Activated CD4-positive, alpha-beta T cell treated with anti-CD3 and anti-CD28 coated beads for 24 hours (primary cell): ENCODE measurements around the gene SMOC2.

Source experiments
- DNase-seq, 2 donors: peaks; one replicate each; pipeline ENCODE4 v3.0.0-alpha.2; 2020; ENCODE audit warnings: low read depth in 2 of 2

Gene SMOC2

GRCh38 chr6:168574075-168574698 is 133.2 kb downstream of the SMOC2 start:
- no peak for DNase-seq

- DNase-seq: no peak
Measured at GRCh38 chr6:168574699-168575195, 133.8 kb downstream of the SMOC2 start.

GRCh38 chr6:168575346-168576098 is 134.5 kb downstream of the SMOC2 start:
- no peak for DNase-seq

GRCh38 chr6:168576388-168576787 is 135.4 kb downstream of the SMOC2 start:
- no peak for DNase-seq

DNA sequence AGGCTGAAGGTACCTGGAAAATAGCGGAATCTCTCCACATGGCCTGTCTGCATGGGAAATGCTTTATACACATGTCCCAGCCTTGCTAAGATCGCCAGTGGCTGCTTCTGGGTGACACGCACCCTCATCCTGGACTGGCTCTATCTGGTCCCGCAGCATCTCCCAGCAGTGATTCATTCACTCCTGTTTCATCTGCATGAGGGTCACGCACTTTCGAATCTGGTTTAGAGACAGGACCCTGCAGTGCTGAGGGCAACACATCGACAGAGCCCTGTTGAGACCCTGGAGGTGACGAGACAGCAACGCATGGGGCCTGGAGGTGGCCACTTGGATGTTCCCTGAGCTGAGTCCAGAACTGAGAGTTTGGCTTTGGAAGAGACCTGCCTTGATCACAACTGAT is 136.5 kb downstream of the SMOC2 start:
- DNase-seq: no peak

GRCh38 chr6:168578036-168578435 is 137.1 kb downstream of the SMOC2 start:
- DNase-seq: no peak

GRCh38 chr6:168581236-168581635 is 140.3 kb downstream of the SMOC2 start:
- no peak for DNase-seq

GRCh38 chr6:168581706-168582105 is 140.7 kb downstream of the SMOC2 start:
- no peak for DNase-seq

- DNase-seq: no peak
Measured at GRCh38 chr6:168582571-168582981, 141.6 kb downstream of the SMOC2 start.

- no peak for DNase-seq
Measured at GRCh38 chr6:168583126-168583525, 142.1 kb downstream of the SMOC2 start.

- no peak for DNase-seq
Measured at GRCh38 chr6:168583821-168584220, 142.8 kb downstream of the SMOC2 start.

GRCh38 chr6:168584249-168584648 is 143.3 kb downstream of the SMOC2 start:
- DNase-seq: no peak

DNA sequence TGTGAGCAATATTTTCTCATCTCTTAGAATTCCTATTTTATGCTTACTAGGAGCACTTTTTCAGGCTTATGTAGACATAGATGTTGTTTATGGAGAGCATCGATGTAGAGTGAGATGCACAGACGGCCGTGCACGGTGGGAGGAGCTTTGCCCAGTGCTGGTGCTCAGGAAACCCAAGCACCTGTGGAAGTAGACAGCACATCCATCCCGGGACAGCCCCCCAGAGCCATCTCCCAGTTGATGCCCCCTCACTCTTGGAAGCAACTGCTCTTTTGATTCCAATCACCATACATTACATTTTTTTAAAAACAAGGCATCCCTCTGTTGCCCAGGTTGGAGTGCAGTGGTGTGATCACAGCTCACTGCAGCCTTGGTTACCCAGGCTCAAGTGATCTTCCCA is 143.7 kb downstream of the SMOC2 start:
- DNase-seq: no peak

- DNase-seq: no peak
Measured at GRCh38 chr6:168585441-168585840, 144.5 kb downstream of the SMOC2 start.

DNA sequence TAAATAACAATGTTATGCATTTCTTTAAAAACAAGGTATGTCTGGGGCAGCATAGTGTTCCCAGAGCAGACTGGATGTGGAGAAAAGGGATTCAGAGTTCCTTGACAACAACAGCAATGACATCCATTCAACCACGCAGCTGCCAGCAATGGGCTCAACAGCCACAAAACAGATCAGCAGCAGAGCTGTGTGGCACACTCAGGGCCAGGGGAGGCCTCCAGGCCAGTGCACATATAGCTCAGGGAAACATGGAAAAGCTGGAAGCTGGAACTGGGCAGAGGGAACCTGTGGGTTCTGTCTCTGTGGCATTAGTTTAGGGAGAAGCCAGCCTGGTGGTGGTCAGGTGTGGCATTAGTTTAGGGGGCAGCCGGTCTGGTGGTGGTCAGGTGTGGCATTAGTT is 148.3 kb downstream of the SMOC2 start:
- no peak for DNase-seq

DNA sequence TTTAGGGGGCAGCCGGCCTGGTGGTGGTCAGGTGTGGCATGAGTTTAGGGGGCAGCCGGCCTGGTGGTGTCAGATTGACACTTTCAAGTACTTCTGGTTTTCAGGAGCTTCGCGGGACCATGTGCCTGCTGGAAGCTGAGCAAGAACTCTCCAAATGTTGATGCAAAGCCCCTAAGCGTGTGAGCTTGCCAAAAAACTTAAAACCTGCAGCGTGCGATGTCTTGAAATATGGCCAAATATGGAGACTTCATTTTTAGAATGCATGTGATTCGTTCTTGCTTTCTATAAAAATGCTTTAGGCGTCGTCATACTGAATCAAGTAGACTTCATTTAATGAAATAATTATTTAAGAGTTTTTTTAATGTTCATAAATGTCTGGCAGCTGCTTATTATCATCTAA is 149.4 kb downstream of the SMOC2 start:
- no peak for DNase-seq

DNA sequence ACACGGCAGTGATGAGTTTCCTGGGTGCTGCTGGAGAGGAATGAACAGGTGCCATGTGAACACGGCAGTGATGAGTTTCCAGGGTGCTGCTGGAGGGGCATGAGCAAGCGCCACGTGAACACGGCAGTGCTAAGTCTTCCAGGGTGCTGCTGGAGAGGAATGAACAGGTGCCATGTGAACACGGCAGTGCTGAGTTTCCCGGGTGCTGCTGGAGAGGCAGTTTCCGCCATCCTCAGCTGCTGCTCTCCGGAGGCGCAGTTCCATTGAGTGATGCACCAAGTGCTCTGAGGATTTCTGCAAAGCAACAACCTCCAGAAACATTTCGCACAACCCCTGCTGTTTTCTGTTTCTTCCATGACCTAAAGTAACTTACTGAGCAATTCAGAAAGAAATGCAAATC is 155.4 kb downstream of the SMOC2 start:
- no peak for DNase-seq

GRCh38 chr6:168597471-168597875 is 156.5 kb downstream of the SMOC2 start:
- no peak for DNase-seq

- no peak for DNase-seq
Measured at GRCh38 chr6:168598251-168599117, 157.5 kb downstream of the SMOC2 start.

GRCh38 chr6:168599118-168599494 is 158.1 kb downstream of the SMOC2 start:
- DNase-seq: no peak

DNA sequence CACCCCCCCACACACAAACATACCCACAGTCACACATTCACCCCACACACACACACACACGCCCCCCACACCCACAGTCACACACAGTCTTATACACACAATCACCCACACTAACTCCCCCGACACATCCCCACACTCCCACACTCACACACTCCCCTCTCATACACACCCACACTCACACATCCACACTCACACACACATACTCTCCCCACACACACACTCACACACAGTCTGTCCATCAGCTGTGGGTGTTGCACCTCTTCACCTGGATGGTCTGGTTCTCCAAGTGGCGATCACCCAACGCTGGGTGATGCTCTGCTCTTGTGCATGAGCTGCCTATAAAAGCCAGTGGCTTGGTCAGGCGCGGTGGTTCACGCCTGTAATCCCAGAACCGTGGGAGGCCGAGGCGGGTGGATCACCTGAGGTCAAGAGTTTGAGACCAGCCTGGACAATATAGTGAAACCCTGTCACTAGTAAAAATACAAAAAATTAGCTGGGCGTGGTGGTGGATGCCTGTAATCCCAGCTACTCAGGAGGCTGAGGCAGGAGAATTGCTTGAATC is 158.9 kb downstream of the SMOC2 start:
- no peak for DNase-seq

GRCh38 chr6:168600381-168600780 is 159.4 kb downstream of the SMOC2 start:
- no peak for DNase-seq
